G401 (cell line): ENCODE measurements around the gene HLF. TPM values are rescaled to one million over a fixed set of nuclear protein-coding genes. Genes with fewer than 3 reads are reported as not detected.

Experiments used
- DNase-seq: peaks from one replicate; pipeline ENCODE4 v3.0.0-alpha.2; 2015; ENCODE audit warnings: low spot score
- in situ Hi-C: cut with HindIII; loops from 2 replicates; pipeline ENCODE4 v1.10.0; 2016; ENCODE audit warnings: low sequenced_read_pairs, mixed read lengths
- total RNA-seq: library from RNA; depleted of rRNA; stranded (reverse); fragments of >200 nt; shearing (Covaris generic); gene quantifications from 2 replicates; pipeline ENCODE4 v1.2.3, GENCODE V29; 2014

Gene HLF
- total RNA-seq, 1 experiment from 2014 or later, result 0.95 TPM

DNA sequence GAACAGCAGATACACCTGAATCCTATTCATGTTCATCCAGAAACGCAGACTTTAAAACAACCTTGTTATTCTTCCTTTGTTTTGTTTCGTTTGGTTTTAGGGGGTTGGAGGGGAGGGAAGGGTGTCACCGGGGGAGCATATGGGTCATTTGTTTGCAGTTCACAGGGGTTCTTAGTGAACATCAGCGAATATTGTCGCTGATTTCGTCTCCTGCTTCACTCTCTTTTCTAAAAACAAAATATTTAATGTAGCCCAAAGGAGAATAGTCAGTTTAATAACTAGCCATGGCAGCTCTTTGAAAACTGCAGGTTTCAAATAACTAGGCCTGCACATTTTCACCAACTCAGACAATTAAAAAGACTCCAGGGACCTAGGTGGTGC, 37.6 kb downstream of the HLF start:
- no peak for DNase-seq
- in situ Hi-C loops, result no loop called here

DNA sequence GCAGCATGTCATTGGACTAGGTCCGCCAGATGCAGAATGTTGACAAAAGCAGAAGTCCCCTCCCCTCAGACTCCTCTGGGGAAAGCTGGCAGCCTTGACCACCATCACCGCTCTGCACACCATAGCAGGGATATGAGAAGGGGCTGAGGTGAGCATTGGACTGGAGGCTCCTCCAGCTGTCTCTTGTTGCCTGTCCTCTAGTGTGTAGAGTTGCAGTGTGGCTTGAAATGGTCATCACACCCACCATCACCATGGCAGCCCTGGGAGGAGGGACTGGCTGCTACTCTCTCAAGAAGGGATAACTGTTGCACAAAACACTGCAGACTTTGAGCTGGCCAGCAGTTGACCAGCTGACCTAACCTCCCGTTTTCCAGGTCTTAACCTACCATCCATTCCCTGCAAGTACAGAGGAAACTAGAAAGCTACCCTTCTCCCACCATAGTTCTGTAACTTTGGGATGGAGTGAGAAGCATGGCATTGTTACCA, 38.3 kb downstream of the HLF start:
- in situ Hi-C loops, result no loop called here
- no peak for DNase-seq

DNA sequence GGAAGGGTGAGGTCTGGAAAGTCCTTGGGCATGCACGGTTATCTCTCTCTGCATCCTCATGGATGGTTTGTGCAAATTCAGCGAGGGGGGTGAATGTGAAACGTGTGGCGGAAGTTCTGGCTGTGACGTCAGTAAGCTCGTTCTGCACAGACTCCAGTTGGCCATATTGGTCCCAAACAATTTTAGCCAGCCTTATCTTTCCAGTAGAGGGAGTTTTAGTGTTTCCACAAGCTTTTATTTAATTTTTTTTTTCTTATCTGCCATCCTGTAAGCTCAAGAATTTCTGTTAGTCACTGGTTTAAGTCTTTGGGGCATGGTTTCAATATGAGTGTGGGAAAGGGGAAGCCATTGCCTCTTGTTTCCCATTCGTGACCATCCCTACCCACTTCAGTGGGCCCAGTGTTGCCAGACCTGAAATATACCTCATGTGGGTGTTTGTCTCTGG, 39.0 kb downstream of the HLF start:
- no peak for DNase-seq
- in situ Hi-C loops, result no loop called here

DNA sequence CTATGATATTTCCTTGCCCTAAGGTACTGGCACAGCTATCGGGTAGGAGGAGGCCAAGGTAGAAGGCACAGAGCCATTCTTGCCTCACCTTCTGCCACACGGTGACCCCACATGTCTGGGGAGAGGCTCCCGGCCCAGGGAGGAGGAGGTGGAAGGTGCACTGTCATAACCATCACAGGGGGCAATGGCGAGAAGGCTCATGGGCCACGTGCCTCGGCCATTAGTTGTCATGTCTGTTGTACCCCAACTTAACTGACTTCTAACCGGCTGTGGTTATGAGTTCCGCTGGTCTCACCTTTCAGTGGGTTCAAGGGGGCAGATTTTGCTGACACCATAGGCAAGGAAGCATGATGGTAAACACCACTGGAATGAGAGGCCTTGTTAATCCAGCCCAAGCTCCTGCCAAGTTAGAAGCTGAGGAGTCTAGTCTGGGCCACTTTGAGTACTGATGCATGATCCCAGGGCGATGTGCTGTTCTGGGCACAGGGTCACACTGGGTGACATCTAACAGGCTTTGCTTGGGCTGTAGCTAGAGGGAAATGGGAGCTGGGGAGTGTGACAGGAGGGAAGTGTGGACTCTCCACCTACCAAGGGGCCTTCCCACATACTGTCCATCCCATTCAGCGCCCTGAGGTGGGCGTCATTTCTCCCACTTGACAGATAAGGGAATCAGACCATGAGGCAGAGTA, 39.6 kb downstream of the HLF start:
- in situ Hi-C loops, result no loop called here
- DNase-seq, result no peak

DNA sequence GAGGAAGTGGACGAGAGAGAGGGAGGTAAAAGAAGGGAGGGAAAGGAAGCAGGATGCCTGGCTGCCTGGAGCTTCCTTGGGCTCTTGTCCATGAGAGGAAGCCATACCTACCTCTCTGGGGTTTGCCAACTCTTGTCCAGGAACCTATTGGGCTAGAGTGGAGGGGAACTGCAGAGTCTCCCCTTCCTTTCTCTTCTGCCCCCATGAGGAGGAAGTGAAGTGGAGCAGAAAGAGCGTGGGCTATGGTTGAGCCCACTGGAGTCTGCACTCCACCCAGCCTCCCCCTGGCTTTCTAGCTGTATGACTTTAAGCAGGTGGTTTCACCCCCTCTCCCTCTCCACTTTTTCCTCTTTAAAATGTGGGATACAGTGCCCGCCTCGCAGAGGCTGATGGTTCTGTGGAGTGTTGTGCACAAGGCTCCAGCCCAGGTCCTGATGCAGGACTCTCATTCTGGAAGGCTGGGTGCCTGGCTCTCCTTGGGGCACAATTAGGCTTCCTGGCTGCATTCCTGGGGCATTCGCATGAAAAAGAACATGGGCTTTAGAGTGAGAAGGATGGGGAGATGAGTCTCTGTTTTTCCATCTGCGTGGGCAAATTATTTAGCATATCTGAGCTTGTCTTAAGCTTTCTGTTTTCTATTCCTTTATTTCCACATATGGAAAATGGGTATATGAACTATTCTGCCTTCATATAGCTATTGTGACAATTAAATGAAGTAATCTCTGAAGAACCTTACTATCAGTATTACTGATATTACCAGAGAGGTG, 40.7 kb downstream of the HLF start:
- in situ Hi-C loops, result no loop called here
- no peak for DNase-seq

DNA sequence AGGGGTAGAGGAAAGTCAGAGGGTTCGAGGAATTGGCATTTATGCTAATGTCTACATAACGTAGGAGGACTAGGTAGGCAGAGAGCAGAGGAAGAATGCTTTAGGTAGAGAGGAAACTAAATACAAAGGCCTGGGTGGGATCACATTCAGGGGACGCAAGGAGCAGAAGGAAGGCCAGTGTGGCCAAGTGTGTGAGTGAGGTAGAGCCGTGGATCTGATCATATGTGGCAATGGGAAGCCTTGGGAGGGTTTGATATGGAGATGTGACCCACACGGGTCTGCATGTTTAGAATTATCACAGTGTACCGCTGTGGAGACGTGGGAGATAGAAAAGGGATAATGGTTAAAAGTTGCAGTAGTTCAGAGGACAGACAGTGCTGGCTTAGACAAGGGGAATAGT, 43.1 kb downstream of the HLF start:
- in situ Hi-C loops, result no loop called here
- DNase-seq, result no peak

DNA sequence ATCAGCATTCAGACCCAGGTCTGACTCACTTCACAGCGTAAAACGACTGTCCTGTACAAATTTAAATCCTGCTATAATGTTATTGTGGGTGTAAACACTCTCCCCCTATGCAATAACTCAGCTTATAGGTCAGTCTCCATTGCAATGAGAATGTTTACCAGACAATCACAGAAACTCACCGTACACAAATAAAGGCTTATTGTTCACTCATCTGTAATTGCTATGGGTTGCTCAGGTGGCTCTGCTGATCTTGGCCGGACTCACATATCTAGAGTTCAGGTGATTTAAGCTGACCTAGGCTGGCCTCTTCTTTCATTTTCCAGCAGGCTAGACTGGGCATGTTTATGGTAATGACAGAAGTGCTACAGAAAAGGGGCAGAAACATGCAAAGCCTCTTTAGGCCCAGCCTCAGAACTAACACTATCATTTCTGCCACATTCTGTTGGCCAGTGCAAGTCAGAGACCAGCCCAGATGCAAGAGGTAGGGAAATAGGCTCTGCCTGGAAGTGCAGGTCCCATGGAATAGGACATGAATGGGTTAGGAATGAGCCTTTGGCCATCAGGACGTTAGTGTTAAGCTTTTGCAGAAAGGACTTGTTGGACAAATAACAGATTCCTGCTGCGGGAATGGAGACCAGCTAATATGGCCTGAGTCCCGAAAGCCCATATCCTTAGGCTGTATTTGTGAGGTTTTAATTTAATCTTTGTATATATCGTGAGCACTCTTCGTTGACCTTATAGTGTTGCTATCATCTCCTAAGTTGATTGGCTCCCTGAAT, 44.0 kb downstream of the HLF start:
- DNase-seq, result no peak
- in situ Hi-C loops, result no loop called here

DNA sequence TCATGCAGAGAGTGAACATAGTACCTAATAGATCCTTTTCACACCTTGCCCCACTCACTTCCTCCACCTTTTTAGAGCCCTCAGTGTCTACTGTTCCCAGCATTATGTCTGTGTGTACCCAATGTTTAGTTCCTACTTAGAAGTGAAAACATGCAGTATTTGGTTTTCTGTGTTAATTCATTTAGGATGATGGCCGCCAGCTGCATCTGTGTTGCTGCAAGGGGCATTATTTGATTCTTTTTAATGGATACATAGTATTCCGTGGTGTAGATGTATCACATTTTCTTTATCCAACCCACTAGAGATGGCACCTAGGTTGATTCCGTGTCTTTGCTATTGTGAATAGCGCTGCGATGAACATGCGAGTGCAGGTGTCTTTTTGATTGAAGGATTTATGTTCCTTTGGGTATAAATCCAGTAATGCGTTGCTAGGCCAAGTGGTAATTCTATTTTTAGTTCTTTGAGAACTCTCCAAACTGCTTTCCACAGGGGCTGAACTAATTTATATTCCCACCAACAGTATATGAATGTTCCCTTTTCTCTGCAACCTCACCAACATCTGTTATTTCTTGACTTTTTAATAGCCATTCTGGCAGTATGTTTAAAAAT, 47.1 kb downstream of the HLF start:
- in situ Hi-C loops, result no loop called here
- no peak for DNase-seq

DNA sequence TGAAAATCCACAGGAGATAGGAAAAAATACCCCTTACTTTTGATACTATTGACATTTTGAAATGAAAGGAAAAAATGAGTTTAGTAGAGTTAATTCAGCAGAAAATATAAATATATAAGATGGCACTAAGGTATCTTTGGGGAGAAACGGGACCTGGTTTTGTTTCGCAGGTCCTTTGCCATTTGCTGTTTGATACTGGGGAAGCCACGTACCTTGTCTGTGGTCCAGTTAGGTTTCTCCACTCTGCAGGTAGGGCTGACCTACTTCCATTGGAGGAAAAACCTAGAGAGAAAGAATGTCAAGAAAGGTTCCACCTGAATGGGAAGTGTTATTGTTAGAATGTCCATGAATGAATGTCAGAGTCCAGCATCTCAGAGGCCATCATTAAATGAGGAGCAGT, 48.1 kb downstream of the HLF start:
- DNase-seq, result no peak
- in situ Hi-C loops, result no loop called here

DNA sequence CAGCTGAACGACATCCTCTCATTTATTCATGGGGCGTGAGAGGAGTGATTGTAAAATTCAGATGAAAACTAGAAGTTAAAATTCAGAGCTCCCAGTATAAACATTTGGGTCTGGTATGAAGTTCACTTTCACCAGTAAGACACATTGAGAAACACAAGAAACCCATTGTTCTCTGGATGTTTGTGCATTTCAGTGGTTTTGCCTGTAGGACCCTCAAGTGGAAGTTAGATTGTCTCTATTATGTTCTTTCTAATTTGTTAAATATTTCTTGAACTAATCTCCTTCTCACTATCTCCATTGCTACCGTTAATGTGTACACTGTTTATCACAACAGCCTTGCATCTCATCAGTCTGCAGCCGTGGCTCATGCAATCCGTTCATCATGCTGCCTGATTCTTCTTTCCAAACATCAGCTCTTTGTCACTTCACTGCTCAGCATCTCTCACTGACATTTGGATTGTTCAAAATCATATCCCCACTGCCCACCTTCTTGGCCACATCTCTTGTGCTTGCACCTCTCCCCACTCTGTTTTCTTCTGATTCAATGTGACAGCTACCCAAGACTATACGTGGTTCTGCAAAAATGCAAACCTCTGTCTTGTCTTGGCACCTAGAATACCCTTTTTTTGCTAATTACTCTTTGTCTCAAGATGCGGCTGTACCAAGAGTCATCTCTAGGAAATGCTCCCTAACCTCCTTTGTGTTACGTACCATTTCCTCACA, 49.5 kb downstream of the HLF start:
- in situ Hi-C loops, result no loop called here
- DNase-seq, result no peak

DNA sequence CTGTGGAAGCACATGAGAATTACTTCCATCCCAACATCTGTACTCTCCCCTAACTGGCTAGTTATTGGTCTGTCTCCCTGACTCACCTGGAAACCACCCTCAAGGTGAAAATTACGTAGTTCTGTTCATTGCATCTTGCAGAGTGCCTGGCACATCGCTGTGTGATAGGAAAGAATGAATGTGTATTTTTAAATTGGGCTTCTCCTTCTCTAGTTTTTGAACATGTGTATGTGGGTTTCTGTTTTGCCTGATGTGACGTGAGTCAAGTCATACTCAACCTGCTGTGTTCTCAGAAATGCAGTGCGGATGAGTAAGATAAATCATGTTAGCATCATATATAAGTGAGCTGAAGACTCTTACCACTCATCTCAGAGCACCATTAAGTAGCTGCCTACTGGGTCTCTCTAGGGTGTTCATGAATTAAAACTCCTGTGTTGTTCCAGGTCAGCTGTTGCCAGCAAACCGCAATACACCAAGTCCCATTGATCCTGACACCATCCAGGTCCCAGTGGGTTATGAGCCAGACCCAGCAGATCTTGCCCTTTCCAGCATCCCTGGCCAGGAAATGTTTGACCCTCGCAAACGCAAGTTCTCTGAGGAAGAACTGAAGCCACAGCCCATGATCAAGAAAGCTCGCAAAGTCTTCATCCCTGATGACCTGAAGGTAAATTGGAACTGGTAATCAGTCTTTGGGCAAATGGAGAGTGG, 50.2 kb downstream of the HLF start:
- no peak for DNase-seq
- in situ Hi-C loops, result no loop called here

DNA sequence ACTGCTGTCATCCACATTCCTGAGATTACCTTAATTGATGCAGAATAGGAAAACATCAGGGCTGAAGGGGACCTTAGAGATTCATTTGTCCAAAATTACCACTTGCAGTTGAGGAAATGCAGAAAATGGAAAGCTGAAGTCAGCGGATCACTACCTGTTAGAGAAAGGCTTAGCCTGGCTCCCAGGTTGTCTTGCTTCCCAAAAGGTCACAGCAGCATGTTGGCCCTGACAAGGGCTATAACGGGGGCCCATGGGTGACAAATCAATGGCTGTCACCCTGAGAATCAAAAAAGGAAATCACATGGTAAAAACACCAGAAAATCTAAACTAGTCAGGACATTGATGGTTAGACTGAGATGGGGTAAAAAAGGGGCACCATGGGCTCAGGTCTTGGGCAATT, 51.7 kb downstream of the HLF start:
- in situ Hi-C loops, result no loop called here
- DNase-seq, result no peak

DNA sequence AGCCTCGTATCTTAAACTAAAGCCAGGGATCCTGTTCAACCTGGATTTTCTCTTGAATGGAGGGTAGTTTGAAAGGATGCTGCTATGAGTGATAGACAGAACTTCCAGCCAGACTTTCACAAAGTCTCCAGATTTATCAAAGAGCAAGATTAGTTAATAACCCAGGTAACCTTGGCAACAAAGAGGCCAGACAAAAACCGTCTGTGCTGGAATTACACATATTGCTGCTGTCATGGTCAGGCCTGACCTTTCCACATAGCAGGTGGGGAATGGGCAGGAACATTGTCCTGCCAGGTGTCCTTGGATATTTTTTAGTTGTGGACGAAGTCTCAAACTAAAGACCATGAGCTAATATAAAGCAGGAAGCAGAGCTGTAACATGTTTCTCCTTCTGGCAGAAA, 52.5 kb downstream of the HLF start:
- no peak for DNase-seq
- in situ Hi-C loops, result no loop called here

DNA sequence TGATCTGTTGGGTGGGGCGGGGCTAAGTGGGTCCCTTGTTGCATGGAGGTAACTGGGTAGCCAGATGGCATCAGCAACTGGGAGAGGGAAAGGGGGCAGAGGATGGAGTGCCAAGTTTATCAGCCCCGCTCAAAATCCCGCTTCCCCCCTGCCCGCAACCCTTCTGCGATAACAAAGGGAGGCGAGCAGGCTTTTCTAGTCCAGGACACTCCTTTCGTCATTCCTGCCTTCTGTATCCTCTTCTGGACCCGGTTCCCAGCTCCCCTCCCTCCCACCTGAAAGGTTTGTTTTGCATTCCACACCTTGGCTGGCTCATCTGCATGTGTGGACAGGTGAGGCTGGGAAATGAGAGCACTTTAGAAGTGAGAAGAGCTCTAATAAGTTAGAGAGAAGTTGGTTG, 53.3 kb downstream of the HLF start:
- DNase-seq, result no peak
- in situ Hi-C loops, result no loop called here

DNA sequence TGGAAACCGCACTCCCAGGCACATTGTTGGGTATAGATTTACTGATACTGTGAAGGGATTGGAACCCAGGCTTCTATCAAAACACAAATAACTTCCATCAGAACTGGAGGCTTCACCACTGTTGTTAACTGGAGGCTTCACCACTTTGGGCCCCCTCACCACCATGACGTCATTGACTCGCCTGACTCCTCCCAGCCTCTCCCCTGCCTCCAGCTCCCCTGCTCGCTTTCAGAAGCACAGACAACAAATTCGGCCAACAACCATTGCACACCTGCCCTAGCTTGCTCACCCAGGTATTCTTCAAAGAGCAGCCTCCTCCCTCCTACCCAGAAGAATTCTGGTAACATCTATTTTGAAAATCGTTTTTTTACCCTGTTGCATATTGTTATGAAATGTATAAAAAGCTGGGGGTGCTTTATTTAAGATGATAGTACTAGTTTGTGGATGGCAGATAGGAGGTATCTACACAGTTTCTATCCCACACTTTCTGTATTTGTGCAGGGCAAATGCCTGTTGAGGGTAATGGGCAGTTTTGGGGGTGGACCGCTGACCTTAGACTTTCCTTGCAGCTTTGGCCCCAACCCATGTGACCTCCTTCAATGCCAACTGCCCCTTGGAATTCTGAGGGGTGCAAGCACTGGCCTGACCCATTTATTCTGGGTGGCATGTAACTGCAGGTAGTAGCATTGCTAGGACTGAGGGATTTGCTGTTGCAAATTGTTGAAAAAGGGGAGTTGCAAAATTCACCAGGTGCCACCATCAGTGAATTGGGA, 54.1 kb downstream of the HLF start:
- in situ Hi-C loops, result no loop called here
- no peak for DNase-seq

DNA sequence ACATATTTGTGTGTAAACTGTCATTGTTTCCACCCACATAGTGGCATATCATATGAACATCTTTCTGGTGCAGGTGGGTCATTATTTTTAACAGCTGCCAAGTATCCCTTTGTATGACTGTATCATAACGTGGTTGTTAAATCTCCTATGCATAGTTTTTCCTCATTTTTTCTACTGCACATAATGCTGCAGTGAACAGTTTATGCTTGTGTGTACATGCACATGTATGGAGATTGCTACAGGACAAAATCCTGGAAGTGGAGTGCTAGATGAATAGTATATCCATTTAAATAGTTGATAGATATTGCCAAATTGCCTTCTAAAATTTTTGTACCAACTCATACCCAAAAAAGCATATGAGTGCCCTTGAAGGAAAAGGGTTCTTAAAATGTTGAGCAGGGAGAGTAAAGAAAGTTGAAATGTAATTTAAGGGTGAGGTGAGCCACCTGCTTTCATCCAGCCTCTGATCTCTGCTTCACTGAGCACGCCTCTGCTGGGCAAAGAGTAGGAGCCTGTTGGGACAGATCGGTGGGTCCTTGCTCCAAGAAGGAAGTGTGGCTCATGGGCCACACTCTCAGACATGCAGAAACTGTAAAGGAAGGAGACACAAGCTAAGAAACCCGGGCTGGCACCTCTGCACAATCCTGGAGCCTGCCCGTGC, 55.3 kb downstream of the HLF start:
- in situ Hi-C loops, result no loop called here
- DNase-seq, result no peak
